HG02763 (cell line): Measurements from ENCODE around the gene GNG5.
"Not testable (repeated sequence)": the region's sequence is repeated elsewhere in the genome, so short reads cannot be mapped to it uniquely, and the experiment has no call there.

Experiments
- ATAC-seq: cut with Tn5 transposase; IDR thresholded peaks from one replicate; pipeline ENCODE4 v1.9.1; 2021; ENCODE audit warnings: mild to moderate bottlenecking, moderate library complexity; ENCODE audit not compliant: unreplicated experiment

GNG5 gene

DNA sequence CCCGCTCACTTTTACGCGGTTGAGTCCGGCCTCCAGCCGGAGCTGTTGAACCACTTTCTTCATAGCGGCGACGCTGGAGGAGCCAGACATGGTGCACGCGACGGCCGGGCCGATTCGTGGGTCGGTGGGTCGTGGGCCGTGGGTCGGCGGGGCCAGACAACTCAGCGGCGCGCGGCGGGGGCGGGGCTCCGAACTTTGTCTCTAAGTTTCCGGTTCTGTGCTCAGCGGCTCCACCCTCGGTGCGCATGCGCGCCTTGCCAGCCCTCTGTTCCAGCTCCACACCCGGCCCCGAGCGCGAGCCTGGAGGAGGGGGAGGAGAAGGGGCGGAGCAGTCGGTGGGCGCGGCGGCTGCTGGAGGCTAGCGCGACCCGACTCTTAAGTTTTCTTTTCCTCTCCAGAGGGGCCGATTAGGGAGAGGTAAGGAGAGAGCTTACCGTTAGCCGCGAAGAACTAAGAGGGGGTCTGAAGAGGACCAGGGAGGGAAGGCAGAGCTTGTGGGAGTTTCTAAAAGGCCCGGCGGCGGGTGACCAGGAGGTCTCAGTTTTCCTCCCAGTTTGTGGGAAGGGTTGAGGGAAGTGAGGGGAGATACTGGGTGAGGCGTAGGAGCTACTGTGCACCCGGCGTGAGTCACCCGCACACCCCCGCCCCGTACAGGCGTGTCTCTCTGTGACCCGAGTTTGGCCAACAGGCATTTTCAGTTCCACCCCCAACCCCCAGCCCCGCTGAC is at the start of gene GNG5, which contains the start of gene SPATA1:
Gene GNG5, minus strand, starts transcription at position 580 of the 727 bp plus-strand sequence. Its CDS starts 490 bp downstream, at position 90.
Gene SPATA1, plus strand, starts transcription at position 385 of the 727 bp plus-strand sequence. CDS start 9,974 bp downstream, outside the sequence.
- peak; percentile 84 for ATAC-seq

DNA sequence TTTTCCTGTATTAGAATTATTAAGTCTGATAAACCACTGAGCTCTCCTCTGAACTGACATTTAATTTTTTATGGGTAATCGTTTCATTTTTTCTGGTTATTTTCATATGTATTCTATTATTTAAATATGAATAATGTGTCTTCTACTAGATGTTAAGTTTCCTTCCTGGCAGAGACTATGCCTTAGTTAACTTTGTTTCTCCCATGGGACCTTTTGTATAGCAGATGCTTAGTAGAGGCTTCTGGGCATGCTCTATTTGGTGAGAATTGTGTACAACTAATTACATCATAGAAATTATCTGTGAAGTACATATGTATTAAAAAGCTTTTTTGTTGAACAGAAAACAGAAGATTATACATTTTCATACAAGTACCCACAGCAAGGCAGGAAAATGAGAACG is 44.4 kb upstream of the GNG5 start:
- ATAC-seq: no peak

DNA sequence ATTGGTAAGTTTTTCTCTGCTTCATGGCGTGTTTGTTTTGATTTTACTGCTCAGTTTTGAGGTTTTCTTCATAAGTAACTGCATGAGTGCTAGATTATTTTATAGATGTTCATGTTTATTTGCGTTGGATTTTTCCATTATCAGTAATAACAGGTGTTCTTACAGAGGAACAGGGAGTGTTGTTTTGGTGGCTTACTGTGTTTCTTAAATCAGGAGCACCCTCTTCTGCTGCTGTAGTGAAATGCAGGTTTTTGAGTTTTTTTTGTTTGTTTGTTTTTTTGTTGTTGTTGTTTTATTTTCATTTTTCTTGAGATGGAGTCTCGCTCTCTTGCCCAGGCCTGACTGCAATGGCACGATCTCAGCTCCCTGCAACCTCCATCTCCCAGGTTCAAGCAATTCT is 35.3 kb upstream of the GNG5 start:
- ATAC-seq: no peak

DNA sequence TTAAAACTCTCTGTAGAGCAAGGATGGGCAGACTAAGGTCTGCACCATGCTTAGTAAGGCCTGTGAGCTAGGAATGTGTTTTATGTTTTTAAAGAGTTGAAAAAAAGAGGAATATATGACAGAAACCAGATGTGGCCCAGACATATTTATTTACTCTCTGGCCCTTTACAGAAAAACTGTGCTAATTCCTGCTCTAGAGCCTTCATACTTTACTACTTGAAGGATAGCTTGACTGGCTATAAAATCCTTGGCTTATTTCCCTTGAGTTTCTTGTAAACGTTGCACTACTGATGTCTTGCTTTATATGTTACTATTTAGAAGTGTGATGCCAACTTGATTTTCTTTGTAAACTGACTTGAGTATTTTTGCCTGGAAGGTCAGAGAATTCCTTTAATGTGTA is 34.4 kb upstream of the GNG5 start:
- ATAC-seq: no peak

DNA sequence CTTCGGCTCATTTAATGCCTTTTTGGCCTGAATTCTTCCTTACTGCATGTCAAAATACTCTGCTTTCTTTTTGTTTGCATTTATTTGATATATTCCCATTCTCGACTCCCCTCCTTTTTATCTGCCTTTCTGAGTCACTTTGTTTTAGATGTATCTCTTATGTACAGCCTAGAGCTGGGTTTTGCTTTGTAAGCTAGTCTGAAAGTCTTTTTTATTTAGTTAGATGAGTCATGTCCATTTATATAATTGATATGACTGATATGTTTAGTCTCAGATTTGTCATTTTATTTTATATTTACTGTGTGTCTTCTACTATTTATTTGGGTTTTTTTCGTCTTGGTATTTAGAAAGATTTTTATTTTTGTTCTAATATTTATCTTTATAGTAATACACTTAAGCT is 33.6 kb upstream of the GNG5 start:
- ATAC-seq: no peak

DNA sequence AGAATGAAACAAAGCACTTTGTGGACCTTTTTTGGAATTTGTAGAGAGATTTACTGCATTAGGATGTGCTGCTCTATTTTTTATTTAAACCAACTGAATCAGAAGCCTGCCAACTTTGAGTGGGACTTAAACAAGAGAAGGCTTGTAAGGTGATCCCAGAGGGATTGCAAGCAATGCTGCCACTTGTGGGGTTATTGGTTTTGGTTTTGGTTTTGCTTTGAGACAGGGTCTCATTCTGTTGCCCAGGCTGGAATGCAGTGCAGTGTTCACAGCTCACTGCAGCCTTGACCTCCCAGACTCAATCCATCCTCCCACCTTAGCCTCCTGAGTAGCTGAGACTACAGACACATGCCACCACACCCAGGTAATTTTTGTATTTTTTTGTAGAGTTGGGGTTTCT is 32.2 kb upstream of the GNG5 start:
- peak; percentile 72 for ATAC-seq

DNA sequence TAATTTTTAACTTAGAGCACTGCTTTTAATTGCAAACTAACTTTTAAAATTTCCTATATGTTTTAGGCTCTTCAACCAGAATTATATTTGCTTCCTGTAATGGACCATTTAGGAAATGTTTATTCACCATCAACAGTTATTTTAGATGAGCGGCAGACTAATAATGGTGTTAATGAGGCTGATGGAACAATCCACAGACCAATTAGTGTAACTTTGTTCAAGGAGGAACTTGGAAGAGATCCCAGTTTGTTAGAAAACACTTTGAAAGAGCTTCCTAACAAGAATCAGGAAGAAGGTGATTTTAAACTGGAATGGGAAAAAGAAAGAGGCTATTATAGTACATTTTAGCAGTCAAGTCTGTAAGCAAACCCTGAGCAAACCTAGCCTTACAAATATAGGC is 19.4 kb upstream of the GNG5 start:
- ATAC-seq: no peak

- no peak for ATAC-seq
Measured at GRCh38 chr1:84524590-84524989, 18.2 kb upstream of the GNG5 start.

DNA sequence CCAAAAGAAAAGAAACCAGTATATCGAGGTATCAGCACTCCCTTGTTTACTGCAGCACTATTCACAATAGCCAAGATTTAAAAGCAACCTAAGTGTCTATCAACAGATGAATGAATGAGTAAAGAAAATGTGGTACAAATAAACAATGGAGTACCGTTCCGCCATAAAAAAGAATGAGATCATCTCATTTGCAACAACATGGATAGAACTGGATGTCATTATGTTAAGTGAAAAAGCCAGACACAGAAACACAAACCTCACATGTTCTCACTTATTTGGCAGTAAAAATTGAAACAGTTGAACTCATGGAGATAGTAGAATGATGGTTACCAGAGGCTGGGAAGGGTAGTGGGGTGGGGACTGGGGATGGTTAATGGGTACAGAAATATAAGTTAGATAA is 4.3 kb upstream of the GNG5 start:
- ATAC-seq: no peak

DNA sequence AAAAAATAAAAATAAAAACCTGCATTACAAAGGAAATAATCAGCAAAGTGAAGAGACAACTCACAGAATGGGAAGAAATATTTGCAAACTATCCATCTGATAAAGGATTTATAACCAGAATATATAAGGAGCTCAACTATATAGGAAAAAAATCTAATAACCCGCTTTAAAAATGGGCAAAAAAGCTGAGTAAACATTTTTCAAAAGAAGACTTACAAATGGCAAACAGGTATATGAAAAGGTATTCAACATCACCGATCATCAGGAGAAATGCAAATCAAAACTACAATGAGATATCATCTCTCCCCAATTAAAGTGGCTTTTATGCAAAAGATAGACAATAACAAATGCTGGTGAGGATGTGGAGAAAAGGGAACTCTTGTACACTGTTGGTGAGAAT is 3.8 kb upstream of the GNG5 start:
- ATAC-seq: no peak

- ATAC-seq: no peak
Measured at GRCh38 chr1:84509029-84509428, 2.6 kb upstream of the GNG5 start.

- no peak for ATAC-seq
Measured at GRCh38 chr1:84508510-84508909, 2.1 kb upstream of the GNG5 start.

DNA sequence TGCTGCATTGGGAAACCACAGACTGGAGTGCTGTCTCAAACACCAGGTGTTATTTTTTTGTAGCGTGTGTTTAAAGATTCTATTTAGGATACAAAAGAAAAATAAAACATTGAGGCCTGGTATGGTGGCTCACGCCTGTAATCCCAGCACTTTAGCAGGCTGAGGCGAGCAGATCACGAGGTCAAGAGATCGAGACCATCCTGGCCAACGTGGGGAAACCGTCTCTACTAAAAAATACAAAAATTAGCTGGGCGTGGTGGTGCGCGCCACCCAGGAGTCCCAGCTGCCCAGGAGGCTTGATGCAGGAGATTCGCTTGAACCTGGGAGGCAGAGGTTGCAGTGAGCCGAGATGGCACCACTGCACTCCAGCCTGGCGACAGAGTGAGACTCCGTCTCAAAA is 1.5 kb upstream of the GNG5 start:
- not testable (repeated sequence) for ATAC-seq

DNA sequence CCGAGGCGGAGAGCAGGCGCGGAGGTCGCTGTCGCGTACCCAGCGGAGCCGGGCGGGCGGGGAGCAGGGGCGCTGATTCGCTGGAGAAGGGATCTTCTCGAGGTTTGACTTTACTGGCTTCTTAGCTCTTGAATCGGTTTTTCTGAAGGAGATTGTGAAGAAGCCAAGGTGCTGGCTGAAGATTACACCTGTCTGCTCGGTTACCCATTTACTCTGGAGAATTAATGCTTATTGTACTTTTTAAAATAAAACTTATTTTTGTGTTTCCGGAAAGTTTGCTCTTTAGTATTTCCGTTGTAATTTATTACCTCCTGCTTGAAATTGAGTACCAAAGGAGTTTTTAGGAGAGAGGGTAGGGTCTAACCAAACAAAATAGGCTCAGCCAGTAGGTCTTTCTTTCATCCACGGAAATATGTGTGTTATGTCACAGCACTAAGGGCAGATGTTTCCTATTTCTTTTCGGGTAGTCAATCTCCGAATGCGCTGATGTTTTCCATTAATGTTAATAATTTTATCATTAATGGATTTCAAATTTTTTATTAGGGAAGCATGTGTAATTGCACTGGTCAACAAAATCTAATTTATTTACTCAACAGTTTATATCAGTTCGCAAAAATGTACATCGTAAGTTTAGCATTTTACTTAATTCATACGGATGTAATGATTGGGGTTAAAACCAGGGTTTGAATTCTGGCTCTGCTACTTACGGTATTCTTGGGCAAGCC is 510 bp upstream of the GNG5 start:
- ATAC-seq: no peak

DNA sequence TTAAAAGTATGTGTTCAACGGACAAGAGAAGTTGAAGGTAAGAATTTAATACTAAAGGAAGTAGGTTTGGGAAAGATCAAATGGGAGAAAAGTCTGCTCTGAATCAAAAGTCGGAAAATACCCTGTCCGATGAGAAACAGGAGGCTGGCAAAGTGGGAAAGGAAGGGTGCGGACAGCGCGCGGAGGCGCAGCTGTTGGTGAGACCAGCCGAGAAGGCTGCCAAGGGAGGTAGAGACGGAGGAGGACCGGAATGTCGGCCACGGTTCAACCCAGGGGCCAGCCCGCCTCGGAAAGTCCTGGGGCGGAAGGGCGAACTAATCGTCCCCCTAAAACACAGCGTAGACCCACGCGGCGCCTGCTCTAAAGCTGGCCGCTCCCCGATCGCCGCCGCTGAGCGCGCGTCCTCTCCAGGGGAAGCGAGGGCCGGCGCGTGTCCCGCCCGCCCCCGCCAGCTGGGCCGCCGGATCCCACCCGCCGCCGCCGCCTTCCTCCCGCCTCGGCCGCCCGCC is 834 bp downstream of the GNG5 start:
- peak; percentile 32 for ATAC-seq

DNA sequence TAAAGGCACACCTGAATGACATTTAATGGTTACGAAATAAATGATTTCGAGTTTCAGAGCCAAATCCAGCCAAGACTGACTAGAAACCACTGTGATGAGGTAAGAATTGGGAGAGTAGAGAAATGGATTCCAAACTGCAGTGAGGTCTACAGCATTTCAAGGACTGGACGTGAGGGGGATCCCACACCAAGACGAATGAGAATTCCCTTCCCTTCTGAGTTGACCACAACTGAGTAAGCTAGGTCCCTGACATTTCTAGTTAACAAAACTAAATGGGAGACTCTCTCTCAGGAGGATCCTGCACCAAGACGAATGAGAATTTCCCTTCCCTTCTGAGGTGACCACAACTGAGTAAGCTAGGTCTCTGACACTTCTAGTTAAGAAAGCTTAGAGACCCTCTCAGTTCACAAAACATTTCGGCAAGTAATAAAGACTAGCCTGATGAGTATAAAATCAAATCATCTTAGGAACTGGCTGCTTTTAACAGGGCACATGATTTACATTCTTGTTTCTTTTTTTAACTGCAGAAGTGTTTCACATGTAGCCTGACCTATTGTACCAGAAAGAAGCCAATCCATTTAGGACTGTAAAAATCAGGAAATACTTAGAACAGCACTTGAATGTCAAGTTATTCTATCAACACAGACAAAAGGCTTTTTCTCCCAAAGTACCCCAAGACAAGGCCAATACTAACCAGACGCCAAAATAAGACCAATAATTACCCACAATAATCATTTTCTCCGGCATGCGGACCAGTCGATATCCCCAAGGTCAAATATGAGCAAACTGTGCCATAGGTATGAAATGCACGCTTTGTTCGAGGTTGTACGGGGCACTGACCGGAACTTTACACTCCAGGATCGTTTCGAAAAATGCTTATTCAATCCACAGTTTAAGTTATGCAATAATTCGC is 1.5 kb downstream of the GNG5 start:
- no peak for ATAC-seq

DNA sequence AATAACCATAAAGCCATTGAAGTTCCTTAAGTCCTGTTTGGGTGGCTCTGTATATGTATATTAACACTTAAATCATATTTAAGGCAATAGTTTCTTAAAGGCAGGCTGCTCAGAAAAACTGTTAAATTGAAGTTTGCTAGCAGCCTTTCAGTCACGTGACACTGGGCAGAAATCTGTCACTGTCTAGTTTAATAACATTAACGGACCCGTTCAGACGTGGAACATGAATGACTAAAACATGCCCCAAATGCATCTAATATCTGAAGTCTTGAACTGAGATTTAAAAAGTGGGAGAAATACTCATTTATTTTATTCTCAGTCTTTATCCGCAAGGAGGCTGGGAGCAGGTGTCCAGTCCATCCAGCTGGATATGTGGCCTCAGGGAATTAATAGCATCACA is 3.5 kb downstream of the GNG5 start:
- ATAC-seq: no peak

- no peak for ATAC-seq
Measured at GRCh38 chr1:84497631-84498275, 8.6 kb downstream of the GNG5 start.

DNA sequence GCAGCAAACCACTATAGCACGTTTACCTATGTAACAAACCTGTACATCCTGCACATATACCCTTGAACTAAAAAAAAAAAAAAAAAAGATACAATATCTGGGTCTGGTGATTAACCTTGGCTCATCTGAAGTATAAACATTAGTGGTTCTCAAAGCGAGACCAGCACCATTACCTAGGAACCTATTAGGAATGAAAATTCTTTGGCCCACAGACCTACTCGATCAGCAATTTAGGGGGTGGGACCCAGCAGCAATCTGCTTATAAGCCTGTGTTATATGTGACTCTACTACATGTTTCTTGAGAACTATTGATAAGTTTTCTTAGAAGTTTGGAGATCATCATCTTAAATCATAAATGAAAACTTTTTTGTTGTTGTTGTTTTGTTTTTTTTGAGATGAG is 9.9 kb downstream of the GNG5 start:
- no peak for ATAC-seq

GRCh38 chr1:84493747-84494146 is 12.6 kb downstream of the GNG5 start:
- no peak for ATAC-seq

GRCh38 chr1:84492726-84493125 is 13.7 kb downstream of the GNG5 start:
- no peak for ATAC-seq
